HG03196 (cell line): ENCODE data around the gene LRP1B.

Experiments used
- ATAC-seq: cut with Tn5 transposase; IDR thresholded peaks from one replicate; pipeline ENCODE4 v1.9.1; 2021; ENCODE audit not compliant: unreplicated experiment

Gene LRP1B

DNA sequence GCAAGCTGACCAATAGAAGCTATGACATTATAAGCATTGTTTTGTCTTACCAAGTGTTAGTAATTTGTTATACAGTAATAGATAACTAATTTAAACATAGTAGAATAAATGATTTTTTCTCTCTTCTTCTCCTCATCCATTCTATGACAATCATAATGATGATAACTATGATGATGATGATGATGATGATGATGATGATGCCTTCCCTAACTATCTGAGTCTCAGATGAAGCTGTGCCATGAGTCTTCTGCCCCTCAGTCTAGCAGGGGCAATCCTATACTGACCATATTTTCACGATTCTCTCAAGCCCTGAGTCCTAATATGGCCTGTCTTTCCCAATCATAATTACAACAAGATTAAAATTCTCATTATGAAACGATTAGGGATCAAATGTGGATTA, 1369.0 kb downstream of the LRP1B start:
- ATAC-seq = no peak

DNA sequence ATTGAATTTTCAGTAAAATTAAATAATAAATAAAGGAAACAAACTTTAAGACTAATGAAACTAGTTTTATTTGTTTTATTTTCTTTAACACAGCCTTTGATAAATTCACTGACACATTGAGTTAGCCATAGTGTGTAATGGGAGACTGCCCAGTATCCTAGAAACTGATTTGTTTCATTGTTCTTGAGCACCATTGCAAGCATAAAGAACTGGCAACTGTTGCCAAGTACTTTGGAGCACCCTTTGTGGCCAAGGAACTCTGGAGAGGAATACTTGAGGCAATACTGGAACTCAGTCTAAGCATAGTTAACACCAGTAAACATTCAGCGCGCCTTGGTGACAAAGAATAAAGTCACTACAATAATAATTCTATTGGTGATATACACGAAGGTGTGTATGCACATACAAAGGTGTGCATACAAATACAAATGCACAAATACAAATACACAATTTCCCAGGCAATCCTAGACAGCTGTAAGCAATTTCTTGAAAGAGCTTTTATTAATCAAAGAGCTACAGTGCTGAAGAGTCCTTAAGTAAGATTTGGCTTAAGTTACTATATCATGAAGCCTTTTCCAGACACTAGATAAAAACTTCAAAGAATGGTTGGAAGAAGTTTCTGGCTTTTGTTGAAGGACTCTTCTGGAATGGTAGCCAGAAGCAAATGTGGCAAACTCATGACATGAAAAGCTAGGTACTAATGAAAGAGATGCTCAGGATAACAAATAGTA, 1371.2 kb downstream of the LRP1B start:
- no peak for ATAC-seq

DNA sequence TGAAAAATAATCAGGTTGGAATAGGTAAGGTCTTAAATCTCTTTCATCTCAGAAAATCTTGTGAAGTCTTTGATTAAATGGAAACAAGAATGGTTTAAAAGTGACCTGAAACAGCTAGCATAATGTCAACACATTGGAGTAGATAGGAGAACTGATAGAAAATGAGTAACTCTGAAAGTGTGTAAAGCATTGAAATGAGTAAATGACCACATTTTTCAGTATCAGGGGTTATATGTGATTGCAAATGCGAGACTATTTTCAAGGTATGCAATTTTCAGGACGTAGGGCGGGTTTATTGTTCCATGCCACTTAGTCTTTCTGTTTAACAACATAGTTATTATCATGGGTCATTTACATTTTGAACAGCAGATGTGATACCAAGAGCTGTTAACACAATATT, 1383.2 kb downstream of the LRP1B start:
- ATAC-seq = peak; percentile 62

DNA sequence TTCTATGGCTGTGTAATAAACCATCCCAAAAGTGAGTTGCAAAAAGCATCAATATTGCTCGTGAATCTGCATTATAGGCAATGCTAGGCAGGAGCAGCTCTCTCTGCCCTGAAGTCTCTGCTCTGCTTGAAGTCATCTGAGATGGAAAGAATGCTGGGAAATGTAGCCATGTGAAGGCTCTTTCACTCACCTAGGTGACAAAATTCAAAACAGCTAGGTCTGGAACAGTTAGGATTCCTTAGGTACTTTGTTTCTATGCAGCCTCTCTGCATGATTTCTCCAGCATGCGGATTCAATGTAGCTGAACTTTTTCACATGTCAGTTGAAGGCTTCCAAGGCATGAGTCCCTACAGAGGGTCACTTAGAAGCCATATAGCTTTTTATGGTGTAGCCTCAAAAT, 1383.7 kb downstream of the LRP1B start:
- no peak for ATAC-seq

DNA sequence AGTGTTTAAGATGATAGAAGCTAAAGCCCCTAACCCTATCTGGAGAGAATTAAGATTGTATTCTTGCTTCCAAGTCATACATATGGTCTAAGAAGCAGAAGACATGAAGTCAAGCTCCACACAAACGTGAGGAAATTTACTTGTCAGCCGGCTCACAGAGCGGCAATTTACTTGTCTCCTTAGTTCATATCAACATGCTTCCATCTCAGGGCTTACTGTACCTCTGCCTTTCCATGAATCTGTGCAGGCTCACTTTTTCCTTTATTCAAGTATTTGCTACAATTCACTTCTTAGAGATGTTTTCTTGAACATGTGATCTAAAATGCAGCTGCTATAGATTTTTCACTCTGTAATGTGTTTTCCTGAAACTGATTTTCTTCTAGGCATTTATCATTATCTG, 1386.4 kb downstream of the LRP1B start:
- no peak for ATAC-seq

DNA sequence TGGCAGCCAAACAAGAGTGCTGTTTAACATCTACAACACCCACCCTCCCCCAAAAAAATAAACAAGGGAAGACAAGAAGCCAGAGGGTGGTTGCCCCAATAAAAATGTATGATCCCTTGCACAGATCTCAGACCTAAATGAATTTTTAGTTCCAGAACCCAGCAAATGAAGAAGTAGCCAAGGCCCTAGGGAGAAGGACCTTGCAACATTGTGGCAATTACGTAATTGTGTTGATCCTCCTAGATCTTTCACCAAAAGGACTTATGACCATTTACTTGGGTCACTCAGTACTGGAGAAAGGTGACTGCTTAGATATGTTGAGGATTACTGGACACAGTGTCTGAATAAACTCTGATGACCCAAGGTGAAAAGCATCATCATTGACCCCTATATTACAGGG, 1393.8 kb downstream of the LRP1B start:
- no peak for ATAC-seq

DNA sequence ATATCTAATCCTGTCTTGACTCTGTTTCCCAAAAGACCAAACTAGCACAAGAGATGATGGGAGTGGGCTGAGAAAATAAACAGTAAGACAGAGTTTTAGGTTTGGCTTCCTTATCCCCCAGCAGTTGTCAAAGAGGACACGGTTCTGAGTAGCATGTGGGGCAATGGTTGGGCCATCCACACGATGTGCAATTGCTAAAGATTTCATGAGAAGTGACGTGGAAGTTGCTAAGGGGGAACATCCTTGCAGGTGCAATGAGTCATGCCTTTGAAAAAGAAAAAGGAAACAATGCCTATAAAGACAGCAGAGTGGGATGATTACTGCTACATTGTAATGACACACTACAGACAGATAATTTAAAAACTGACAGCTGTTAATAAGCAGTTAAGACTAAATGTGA, 1395.8 kb downstream of the LRP1B start:
- no peak for ATAC-seq

DNA sequence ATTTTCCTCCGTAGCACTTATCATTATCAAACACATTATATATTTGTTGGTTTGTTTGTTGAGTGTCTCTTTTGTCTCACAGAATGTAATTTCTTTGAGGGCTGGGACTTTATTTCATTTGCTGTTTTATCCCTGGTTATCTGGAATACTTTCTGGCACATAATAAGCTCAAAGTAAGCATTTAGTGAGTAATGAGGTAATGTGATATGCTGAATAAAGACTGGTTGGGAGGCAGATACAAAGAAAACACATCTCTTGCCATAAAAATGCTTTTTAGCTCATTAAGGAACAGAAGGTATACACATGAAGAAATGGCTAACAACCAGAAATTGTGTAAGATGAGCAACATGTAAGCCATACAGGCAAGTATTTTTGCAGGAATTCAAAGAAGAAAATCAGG, 1411.8 kb downstream of the LRP1B start:
- ATAC-seq = no peak

DNA sequence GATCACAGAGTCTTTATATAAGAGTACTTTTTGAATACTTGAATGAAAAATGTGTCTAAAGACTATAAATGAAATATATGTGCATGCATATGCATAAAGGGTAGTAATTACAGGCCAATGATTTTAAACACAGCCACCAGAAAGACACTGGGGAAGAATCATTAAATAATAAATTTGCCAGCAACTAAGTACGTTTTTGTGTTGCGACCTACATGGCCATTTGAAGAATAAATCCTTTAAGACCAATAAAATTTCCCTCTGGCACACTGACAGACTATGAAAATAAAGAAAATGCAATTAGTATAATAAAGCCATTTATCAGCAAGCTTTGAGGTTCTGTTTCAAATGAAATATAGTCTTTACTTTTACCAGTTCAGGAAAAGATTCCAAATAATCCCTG, 1413.3 kb downstream of the LRP1B start:
- no peak for ATAC-seq

DNA sequence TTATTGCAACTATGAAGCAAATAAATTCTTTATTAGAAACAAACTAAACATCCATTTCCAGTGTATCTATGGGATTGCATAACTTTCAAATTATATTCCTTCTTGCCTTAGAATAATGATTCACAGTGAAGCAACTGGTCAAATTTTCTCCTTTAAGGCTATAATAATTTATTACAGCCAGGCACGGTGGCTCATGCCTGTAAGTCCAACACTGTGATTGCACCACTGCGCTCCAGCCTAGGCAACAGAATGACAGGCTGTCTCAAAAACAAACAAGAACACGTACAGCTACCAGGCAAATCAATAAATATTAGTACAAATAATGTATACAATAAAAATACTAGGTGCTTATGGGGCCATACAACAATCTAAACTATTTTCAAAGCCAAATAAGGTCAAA, 1416.2 kb downstream of the LRP1B start:
- ATAC-seq = no peak

DNA sequence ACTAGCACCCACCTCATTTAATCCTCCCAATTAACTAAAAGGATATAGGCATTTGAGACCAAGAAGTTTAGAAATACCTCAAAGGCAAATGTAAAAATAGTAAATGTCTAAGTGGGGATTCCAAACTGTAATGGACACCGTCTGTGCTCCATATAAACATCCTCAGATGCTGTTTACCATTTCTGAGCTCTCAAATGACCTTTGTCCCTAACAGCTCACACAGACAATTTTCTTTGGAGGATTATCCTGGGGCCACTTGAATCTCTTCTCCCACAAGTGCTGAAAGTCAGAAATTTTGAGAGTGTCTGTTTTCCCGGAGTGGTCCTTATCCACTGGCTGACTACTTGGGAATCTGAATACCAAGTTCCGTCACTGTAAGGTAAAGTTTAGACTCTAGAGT, 1418.9 kb downstream of the LRP1B start:
- ATAC-seq = no peak

DNA sequence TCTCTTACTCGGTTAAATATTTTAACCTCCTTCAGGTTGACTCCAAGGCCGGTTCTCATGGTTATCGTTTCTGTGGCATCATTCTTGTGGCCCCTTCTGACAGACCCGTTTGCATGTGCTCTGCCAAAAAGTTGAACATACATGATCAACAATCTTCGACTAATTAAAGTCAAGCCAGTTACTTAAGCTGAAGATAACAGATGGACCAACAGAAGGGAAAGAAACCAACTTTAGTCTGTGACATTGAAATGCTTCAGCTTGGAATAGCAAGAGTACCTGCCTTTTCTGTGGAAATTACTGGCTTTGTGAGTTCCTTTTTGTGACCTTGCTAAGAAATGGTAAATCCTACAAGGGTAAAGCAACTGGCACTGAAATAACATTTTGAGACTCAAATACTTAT, 1429.1 kb downstream of the LRP1B start:
- ATAC-seq = no peak

DNA sequence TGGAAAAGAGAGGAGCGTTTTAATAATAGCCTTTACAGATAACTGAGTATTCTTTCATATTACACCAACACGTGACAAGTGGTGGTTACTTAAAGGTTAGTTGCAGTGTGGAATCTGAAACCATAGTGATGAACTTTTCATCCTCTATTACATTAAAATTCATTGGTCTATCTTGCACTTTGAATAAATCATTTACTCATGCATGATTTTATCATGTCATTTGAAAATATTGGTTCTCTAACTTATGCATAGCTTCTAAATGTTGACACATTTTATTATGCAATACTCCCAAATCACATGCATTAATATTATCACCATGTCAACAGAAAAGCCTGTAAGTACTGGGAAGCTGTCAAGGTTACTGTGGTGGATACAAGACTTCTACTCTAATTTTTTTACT, 1432.2 kb downstream of the LRP1B start:
- no peak for ATAC-seq

DNA sequence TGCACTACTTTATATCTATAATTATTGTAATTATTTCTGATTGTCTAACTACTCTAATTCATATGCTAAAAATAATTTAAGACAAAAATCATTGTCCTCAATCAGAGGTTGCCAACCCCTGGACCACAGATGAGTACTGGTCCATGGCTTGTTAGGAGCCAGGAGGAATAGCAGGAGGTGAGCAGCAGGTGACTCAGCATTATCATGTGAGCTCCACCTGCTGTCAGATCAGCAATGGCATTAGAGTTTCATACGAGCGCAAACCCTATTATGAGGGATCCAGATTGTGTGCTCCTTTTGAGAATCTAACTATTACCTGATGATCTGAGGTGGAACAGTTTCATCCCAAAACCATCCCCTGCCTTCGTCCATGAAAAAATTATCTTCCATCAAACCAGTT, 1434.4 kb downstream of the LRP1B start:
- ATAC-seq = no peak

DNA sequence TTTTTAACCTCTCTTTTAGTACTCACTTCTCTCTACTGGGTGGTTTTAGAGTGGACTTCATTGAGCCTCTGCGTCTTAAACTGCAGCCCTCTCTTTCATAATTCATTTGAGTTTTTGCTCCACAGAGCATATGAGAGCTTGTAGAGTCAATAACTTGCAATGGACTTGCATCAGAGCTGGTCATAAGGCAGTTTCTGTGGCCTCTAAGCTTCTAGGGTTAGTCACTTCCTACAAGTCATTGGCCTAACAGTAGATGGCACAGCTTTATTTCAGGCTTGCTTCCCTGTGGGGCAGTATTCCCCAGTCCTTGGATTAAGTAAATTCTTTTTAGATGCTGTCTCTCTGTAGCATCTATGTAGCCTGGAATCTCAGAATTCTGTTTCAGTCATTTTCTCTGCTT, 1435.7 kb downstream of the LRP1B start:
- ATAC-seq = no peak

DNA sequence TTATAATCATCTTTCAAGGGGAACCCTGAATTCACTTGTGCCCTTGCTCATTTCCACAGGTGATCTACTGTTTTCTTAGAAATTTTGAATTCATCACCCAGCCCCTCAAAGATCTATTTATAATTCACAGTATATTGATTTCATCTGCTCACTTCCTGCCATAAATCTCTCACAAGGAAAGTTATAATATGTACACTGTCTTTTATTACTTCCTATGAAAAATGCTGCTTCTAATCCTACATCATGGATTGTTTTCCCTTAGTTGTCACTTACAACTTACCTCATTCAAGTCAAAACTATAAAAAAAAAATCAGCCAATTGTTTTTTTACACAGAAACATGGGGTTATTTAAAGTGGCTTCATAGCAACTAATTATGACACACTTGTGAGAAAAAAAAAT, 1443.0 kb downstream of the LRP1B start:
- no peak for ATAC-seq

DNA sequence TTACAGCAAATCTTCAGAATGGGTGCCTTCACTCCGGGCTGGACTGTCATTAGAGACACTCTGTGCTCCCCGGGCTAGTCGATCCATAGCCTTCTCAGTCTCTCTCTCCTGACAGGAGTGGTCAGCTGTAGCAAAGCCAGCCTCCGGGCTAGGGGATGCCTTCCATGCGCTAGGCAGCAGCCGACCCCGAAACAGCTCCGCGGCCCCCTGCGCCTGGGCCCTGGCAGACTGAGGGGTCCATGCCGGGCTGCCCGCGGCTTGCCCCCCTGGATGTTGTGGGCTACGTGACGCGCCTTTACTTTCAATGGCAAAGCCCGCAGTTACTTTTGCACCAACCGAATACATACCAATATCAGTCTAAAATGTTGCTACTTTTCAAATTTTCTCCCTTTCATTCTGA, 1447.2 kb downstream of the LRP1B start:
- no peak for ATAC-seq

DNA sequence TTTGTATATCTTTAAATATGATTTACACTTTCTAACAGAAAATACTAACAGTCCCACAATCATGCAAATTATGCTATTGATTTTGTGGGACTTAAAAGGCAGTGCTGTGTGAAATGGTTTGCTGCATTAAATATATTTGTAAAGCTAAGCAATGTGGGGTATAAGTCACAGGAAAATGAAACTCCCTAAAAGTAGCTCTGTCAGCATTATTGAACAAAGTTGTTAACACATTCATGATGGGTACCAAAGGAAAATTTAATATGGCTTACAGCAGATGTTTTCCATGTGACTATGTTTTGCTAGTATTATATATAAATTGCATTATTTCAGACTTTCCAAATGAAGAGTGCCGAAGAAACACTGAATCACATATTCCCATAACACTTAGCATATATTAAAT, 1450.0 kb downstream of the LRP1B start:
- ATAC-seq = no peak

DNA sequence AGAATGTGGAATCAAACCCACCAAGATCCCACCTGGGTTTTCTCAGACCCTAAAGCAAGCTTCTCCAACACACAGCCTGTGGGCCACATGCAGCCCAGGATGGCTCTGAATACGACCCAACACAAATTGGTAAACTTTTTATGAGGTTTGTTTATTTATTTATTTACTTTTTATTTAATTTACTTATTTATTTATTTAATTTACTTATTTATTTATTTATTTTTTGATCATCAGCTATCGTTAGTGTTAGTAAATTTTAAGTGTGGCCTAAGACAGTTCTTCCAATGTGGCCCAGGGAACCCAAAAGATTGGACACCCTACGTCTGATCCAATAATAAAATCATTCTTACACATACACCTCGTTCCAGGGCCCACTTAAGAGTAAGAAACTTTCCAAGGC, 1451.1 kb downstream of the LRP1B start:
- ATAC-seq = no peak

DNA sequence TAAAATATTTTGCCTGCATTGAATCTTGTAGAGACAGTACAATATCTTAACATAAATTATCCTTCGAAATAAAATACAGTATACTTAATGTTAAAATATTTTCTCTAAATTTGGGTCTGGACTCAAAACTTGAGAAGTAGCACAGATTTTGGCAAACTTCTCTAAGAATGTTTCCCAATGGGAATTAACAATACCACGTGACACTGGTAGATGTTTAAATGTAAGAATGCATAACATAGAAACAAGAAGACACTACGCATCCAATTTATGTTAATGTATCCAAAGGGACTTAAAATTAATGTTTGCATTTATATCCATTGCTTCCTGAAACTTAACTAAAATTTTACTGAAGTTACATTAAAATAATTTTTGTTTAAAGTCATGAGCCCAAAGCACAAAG, 1460.9 kb downstream of the LRP1B start:
- ATAC-seq = no peak

DNA sequence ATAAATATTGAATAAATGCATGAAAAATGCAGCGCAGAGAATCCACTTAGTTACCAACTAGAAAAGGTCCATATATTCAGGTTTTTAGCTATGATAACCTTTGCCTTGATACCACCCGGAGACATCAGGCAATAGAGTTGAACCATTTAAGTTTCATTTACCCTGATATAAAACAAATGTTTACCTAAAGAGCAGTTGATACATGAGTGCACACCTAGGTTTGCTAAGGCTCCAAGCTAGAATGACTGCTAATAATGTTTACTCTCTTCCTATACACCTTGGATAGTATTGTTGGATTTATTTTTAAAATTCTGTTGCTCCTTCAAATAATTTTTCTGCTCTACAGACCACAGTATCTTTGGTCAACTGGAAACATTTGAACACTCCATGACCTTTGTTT, 1463.6 kb downstream of the LRP1B start:
- no peak for ATAC-seq

DNA sequence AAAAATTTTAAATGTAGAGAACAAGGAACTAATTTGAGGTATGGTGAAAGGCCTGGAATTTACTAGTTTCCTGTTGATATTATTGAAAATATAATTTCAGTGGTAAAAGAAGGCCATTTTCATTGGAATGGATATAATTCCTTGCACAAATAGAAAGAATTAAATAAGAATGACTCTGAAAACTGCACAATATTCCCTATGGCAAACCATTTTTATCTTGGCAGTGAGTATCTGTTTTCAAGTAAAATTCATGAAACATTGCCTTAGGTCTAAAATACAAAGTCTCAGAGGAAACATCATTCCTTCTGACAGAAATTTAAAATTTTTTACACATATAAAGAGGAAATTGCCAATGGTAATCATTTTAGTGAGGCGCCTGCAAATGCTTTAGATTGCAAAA, 1468.3 kb downstream of the LRP1B start:
- ATAC-seq = no peak
